ENCODE measurements around the gene ARHGEF16. TPM values are rescaled to one million over a fixed set of nuclear protein-coding genes. Genes with fewer than 3 reads are reported as not detected.

Gene ARHGEF16
- total RNA-seq, 4 donors from 2014 or later: 0.20 to 1.2 (median 0.63) TPM

GRCh38 chr1:3441410-3441847 is 13.0 kb upstream of the ARHGEF16 start:
- in situ Hi-C loops (cut with MboI; ENCODE audit: low sequenced_read_pairs in 4 of 4): no loop called here
- Histone ChIP-seq H3K27ac (no peak overlapping the region), H3K4me3 (no peak overlapping the region), H3K9me3 (no peaks in the 10 kb centered on the region), H3K27me3 (peaks cover 10 to 20% (median 19%) of the 10 kb centered on the region in 3 donors), H3K36me3 (no peaks in the 10 kb centered on the region), H3K4me1 (no peaks in the 10 kb centered on the region)
- TF ChIP-seq POLR2A (IDR thresholded peaks at IDR 0.05): no peak
- TF ChIP-seq CTCF (IDR thresholded peaks at IDR 0.05 in 4 of 5, conservative IDR thresholded peaks at IDR 0.05 in 1 of 5): no peak
- no peak for ATAC-seq
- DNase-seq: no peak
- intact Hi-C loops (cut with DNase I; ENCODE audit: low total_unique reads): no loop called here

GRCh38 chr1:3441880-3442279 is 12.6 kb upstream of the ARHGEF16 start:
- Histone ChIP-seq H3K27me3 (peaks cover 9 to 20% (median 19%) of the 10 kb centered on the region in 3 donors), H3K9me3 (no peaks in the 10 kb centered on the region), H3K4me3 (no peak overlapping the region), H3K27ac (no peak overlapping the region), H3K36me3 (no peaks in the 10 kb centered on the region), H3K4me1 (no peaks in the 10 kb centered on the region)
- in situ Hi-C loops (cut with MboI; ENCODE audit: low sequenced_read_pairs in 4 of 4): no loop called here
- TF ChIP-seq POLR2A (IDR thresholded peaks at IDR 0.05) (no peak), CTCF (IDR thresholded peaks at IDR 0.05 in 4 of 5, conservative IDR thresholded peaks at IDR 0.05 in 1 of 5) (no peak)
- ATAC-seq (no peak), DNase-seq (no peak)
- intact Hi-C loops (cut with DNase I; ENCODE audit: low total_unique reads): no loop called here

GRCh38 chr1:3442331-3442730 is 12.1 kb upstream of the ARHGEF16 start:
- Histone ChIP-seq H3K9me3 (no peaks in the 10 kb centered on the region), H3K27me3 (peaks cover 9 to 17% (median 15%) of the 10 kb centered on the region in 3 donors), H3K4me3 (no peak overlapping the region), H3K36me3 (no peaks in the 10 kb centered on the region), H3K27ac (no peak overlapping the region), H3K4me1 (no peaks in the 10 kb centered on the region)
- DNase-seq (no peak), ATAC-seq (no peak)
- in situ Hi-C loops (cut with MboI; ENCODE audit: low sequenced_read_pairs in 4 of 4): no loop called here
- TF ChIP-seq CTCF (IDR thresholded peaks at IDR 0.05 in 4 of 5, conservative IDR thresholded peaks at IDR 0.05 in 1 of 5) (no peak), POLR2A (IDR thresholded peaks at IDR 0.05) (no peak)
- intact Hi-C loops (cut with DNase I; ENCODE audit: low total_unique reads): no loop called here

GRCh38 chr1:3442901-3443300 is 11.6 kb upstream of the ARHGEF16 start:
- H3K27me3 ChIP-seq: peaks cover 9 to 14% (median 12%) of the 10 kb centered on the region in 3 donors
- no peak for TF ChIP-seq CTCF (IDR thresholded peaks at IDR 0.05 in 4 of 5, conservative IDR thresholded peaks at IDR 0.05 in 1 of 5)
- TF ChIP-seq POLR2A (IDR thresholded peaks at IDR 0.05): no peak
- H3K9me3 ChIP-seq: no peaks in the 10 kb centered on the region
- in situ Hi-C loops (cut with MboI; ENCODE audit: low sequenced_read_pairs in 4 of 4): no loop called here
- no peak for DNase-seq
- H3K27ac ChIP-seq: no peak overlapping the region
- intact Hi-C loops (cut with DNase I; ENCODE audit: low total_unique reads): no loop called here
- ATAC-seq: no peak
- no peak overlapping the region for H3K4me3 ChIP-seq
- H3K4me1 ChIP-seq: no peaks in the 10 kb centered on the region
- no peaks in the 10 kb centered on the region for H3K36me3 ChIP-seq

GRCh38 chr1:3443807-3444206 is 10.7 kb upstream of the ARHGEF16 start:
- in situ Hi-C loops (cut with MboI; ENCODE audit: low sequenced_read_pairs in 4 of 4): no loop called here
- peaks cover 9 to 14% (median 11%) of the 10 kb centered on the region in 3 donors for H3K27me3 ChIP-seq

More at GRCh38 chr1:3443807-3444206, 10.7 kb upstream of the ARHGEF16 start:
- no peak overlapping the region for H3K4me3 ChIP-seq
- DNase-seq (no peak), ATAC-seq (no peak)
- intact Hi-C loops (cut with DNase I; ENCODE audit: low total_unique reads): no loop called here
- no peaks in the 10 kb centered on the region for H3K9me3 ChIP-seq
- no peak overlapping the region for H3K27ac ChIP-seq
- TF ChIP-seq POLR2A (IDR thresholded peaks at IDR 0.05) (no peak), CTCF (IDR thresholded peaks at IDR 0.05 in 4 of 5, conservative IDR thresholded peaks at IDR 0.05 in 1 of 5) (no peak)
- H3K36me3 ChIP-seq: no peaks in the 10 kb centered on the region
- H3K4me1 ChIP-seq: no peaks in the 10 kb centered on the region

Data from gastrocnemius medialis (tissue), 4 donors.